Cardiac muscle cell (in vitro differentiated cells and primary cell): ENCODE measurements around the gene GPR84. TPM values are rescaled to one million over a fixed set of nuclear protein-coding genes. Genes with fewer than 3 reads are reported as not detected.
A peak's percentile ranks its signal among the peaks of the same experiment; 100 is the strongest.
"Not testable (repeated sequence)": the region's sequence is repeated elsewhere in the genome, so short reads cannot be mapped to it uniquely, and the experiment has no call there.

Source experiments
- DNase-seq, 2 donors: peaks; one replicate each; pipeline versions ENCODE4 v3.0.0 to v3.0.0-alpha.2; 2010 to 2017; ENCODE audit warnings: low read depth in 1 of 2, low spot score in 1 of 2
- H3K27ac ChIP-seq: fragments of 200-600 bp; sonication (generic); 2 replicates; pipeline ENCODE4 v1.5.1; 2016
- H3K27me3 ChIP-seq: fragments of 200-600 bp; sonication (generic); 2 replicates; pipeline ENCODE4 v1.6.0; 2016; ENCODE audit warnings: control low read depth
- H3K36me3 ChIP-seq: fragments of 200-600 bp; sonication (generic); 2 replicates; pipeline ENCODE4 v1.5.1; 2016; ENCODE audit warnings: control low read depth
- H3K4me1 ChIP-seq: fragments of 200-600 bp; sonication (generic); 2 replicates; pipeline ENCODE4 v1.8.1; 2017; ENCODE audit warnings: low read depth, mild to moderate bottlenecking, mixed run types
- H3K4me3 ChIP-seq: fragments of 200-600 bp; sonication (generic); 2 replicates; pipeline ENCODE4 v1.5.1; 2016; ENCODE audit warnings: mild to moderate bottlenecking
- H3K9me3 ChIP-seq: fragments of 200-600 bp; sonication (generic); 2 replicates; pipeline ENCODE4 v1.5.1; 2017; ENCODE audit warnings: low read depth, mild to moderate bottlenecking, control low read depth
- CTCF ChIP-seq: IDR thresholded peaks from 2 replicates; pipeline ENCODE4 v1.5.1; 2012; ENCODE audit warnings: low read depth, mild to moderate bottlenecking, low read length
- polyA plus RNA-seq: library from polyadenylated mRNA; unstranded; fragments of >200 nt; fragmentation: Nextera tagmentation; extraction: Ambion mirVana; gene quantifications from 2 replicates; pipeline ENCODE4 v1.2.1, GENCODE V29; 2016
- total RNA-seq: library from RNA; depleted of rRNA; stranded (reverse); fragments of >200 nt; gene quantifications from 2 replicates; pipeline ENCODE4 v1.2.3, GENCODE V29; 2016

The GPR84 gene
- total and polyA plus RNA-seq, 2 experiments from 2014 or later = 0.09 TPM; not detected in 1

GRCh38 chr12:54355104-54355815 lies 9.0 kb downstream of the GPR84 start:
- H3K27ac ChIP-seq = peak overlapping the region; percentile 70
- no peaks in the 10 kb centered on the region for H3K9me3 ChIP-seq
- H3K4me1 ChIP-seq = peaks cover 68% of the 10 kb centered on the region
- no peaks in the 10 kb centered on the region for H3K27me3 ChIP-seq
- no peak for DNase-seq
- peaks cover 3% of the 10 kb centered on the region for H3K36me3 ChIP-seq
- no peak overlapping the region for H3K4me3 ChIP-seq
- no peak for TF ChIP-seq CTCF

GRCh38 chr12:54354271-54354670 lies 10.0 kb downstream of the GPR84 start:
- DNase-seq, H3K27me3 ChIP-seq, H3K4me3 ChIP-seq, H3K36me3 ChIP-seq, H3K9me3 ChIP-seq, H3K27ac ChIP-seq: not testable (repeated sequence)
- peaks cover 61% of the 10 kb centered on the region for H3K4me1 ChIP-seq

- peak in 1 of 2 donors; percentile 36 for DNase-seq
Measured at GRCh38 chr12:54352891-54353874, 11.1 kb downstream of the GPR84 start.

GRCh38 chr12:54352022-54352531 lies 12.2 kb downstream of the GPR84 start:
- H3K9me3 ChIP-seq = no peaks in the 10 kb centered on the region
- peaks cover 26% of the 10 kb centered on the region for H3K36me3 ChIP-seq
- peak overlapping the region; percentile 86 for H3K27ac ChIP-seq
- H3K27me3 ChIP-seq = no peaks in the 10 kb centered on the region
- H3K4me3 ChIP-seq = peak overlapping the region; percentile 1
- H3K4me1 ChIP-seq = peaks cover 46% of the 10 kb centered on the region
- peak; percentile 62 to 64 for DNase-seq
- no peak for TF ChIP-seq CTCF

More at GRCh38 chr12:54352891-54353874, 11.1 kb downstream of the GPR84 start:
- H3K27me3 ChIP-seq = no peaks in the 10 kb centered on the region
- peak overlapping the region; percentile 86 for H3K27ac ChIP-seq
- no peaks in the 10 kb centered on the region for H3K9me3 ChIP-seq
- TF ChIP-seq CTCF = no peak
- H3K36me3 ChIP-seq = peaks cover 15% of the 10 kb centered on the region
- no peak overlapping the region for H3K4me3 ChIP-seq
- peaks cover 57% of the 10 kb centered on the region for H3K4me1 ChIP-seq

- no peak for DNase-seq
- H3K4me1 ChIP-seq = peaks cover 40% of the 10 kb centered on the region
- H3K27ac ChIP-seq = peak overlapping the region; percentile 7
- H3K9me3 ChIP-seq = no peaks in the 10 kb centered on the region
- H3K36me3 ChIP-seq = peaks cover 29% of the 10 kb centered on the region
- TF ChIP-seq CTCF = no peak
- no peaks in the 10 kb centered on the region for H3K27me3 ChIP-seq
- H3K4me3 ChIP-seq = no peak overlapping the region
Measured at GRCh38 chr12:54351341-54351740, 12.9 kb downstream of the GPR84 start.
